ENCODE results near the gene CLCN1.
A peak's percentile ranks its signal among the peaks of the same experiment; 100 is the strongest.

CLCN1 gene

GRCh38 chr7:143299840-143300239 is 16.1 kb upstream of the CLCN1 start:
- DNase-seq (ENCODE audit: low read depth in 1 of 2, low spot score in 1 of 2), result peak in 1 of 2 experiments; percentile 74
- H3K27me3 ChIP-seq (ENCODE audit: insufficient read depth, poor library complexity, severe bottlenecking), result no peaks in the 10 kb centered on the region
- TF ChIP-seq CTCF (IDR thresholded peaks at IDR 0.05; ENCODE audit: insufficient read depth, low read length) (peak; percentile 52), POLR2AphosphoS5 (IDR thresholded peaks at IDR 0.05; ENCODE audit: low read depth) (no peak; the same call in 1 of the 2 replicates)
- H3K4me3 ChIP-seq (replicated peaks; ENCODE audit: insufficient read depth, low read length), result no peak overlapping the region
- H3K27ac ChIP-seq (replicated peaks), result peak overlapping the region; percentile 92

- peak in 1 of 2 experiments; percentile 84 for DNase-seq (ENCODE audit: low read depth in 1 of 2, low spot score in 1 of 2)
These were observed 14.7 kb upstream of the CLCN1 start for GRCh38 chr7:143300959-143301935.

GRCh38 chr7:143303733-143304132 is 12.2 kb upstream of the CLCN1 start:
- Histone ChIP-seq H3K4me3 (replicated peaks; ENCODE audit: insufficient read depth, low read length) (no peak overlapping the region), H3K27ac (replicated peaks) (peak overlapping the region; percentile 6; the same call in 1 of the 2 replicates), H3K27me3 (ENCODE audit: insufficient read depth, poor library complexity, severe bottlenecking) (no peaks in the 10 kb centered on the region)
- no peak for TF ChIP-seq GABPA (IDR thresholded peaks at IDR 0.05; ENCODE audit: low read depth)
- no peak for TF ChIP-seq CTCF (IDR thresholded peaks at IDR 0.05; ENCODE audit: insufficient read depth, low read length)
- TF ChIP-seq POLR2AphosphoS5 (IDR thresholded peaks at IDR 0.05; ENCODE audit: low read depth), result no peak
- TF ChIP-seq REST (IDR thresholded peaks at IDR 0.05; ENCODE audit: insufficient replicate concordance, low read depth), result no peak
- TF ChIP-seq SPI1 (IDR thresholded peaks at IDR 0.05; ENCODE audit: borderline replicate concordance, low read depth), result no peak
- DNase-seq (ENCODE audit: low read depth in 1 of 2, low spot score in 1 of 2), result no peak

More at GRCh38 chr7:143300959-143301935, 14.7 kb upstream of the CLCN1 start:
- no peak overlapping the region for H3K4me3 ChIP-seq (replicated peaks; ENCODE audit: insufficient read depth, low read length)
- peak; percentile 43; the same call in 1 of the 2 replicates for TF ChIP-seq SPI1 (IDR thresholded peaks at IDR 0.05; ENCODE audit: borderline replicate concordance, low read depth)
- no peak for TF ChIP-seq REST (IDR thresholded peaks at IDR 0.05; ENCODE audit: insufficient replicate concordance, low read depth)
- TF ChIP-seq CTCF (IDR thresholded peaks at IDR 0.05; ENCODE audit: insufficient read depth, low read length), result no peak
- peak; percentile 86 for TF ChIP-seq POLR2AphosphoS5 (IDR thresholded peaks at IDR 0.05; ENCODE audit: low read depth)
- no peak for TF ChIP-seq GABPA (IDR thresholded peaks at IDR 0.05; ENCODE audit: low read depth)
- peak overlapping the region; percentile 92 for H3K27ac ChIP-seq (replicated peaks)
- no peaks in the 10 kb centered on the region for H3K27me3 ChIP-seq (ENCODE audit: insufficient read depth, poor library complexity, severe bottlenecking)

Measured in HL-60 (cell line).